Natural killer cell (primary cell): Measurements from ENCODE around the gene FRMD4A. TPM values are rescaled to one million over a fixed set of nuclear protein-coding genes. Genes with fewer than 3 reads are reported as not detected.
A peak's percentile ranks its signal among the peaks of the same experiment; 100 is the strongest.

Source experiments
- ATAC-seq, 3 donors: fragments of 150-1000 bp in 2 of 3; fragments of 200-7000 bp in 1 of 3; cut with Tn5 transposase; 1 replicate in 1 of 3; 2 replicates in 2 of 3; pipeline ENCODE4 v1.10.0; 2021; ENCODE audit warnings: mild to moderate bottlenecking in 2 of 3, moderate library complexity in 2 of 3
- DNase-seq, 2 donors: peaks; one replicate each; pipeline versions ENCODE4 v3.0.0 to v3.0.0-alpha.2; 2013 to 2021; ENCODE audit warnings: mixed read lengths in 1 of 2
- H3K27ac ChIP-seq: one replicate; pipeline ENCODE4 v1.5.1; 2013; ENCODE audit warnings: mild to moderate bottlenecking, low read length
- H3K27me3 ChIP-seq: one replicate; pipeline ENCODE4 v1.6.1; 2013; ENCODE audit warnings: low read length; ENCODE audit not compliant: control insufficient read depth, insufficient read depth
- H3K36me3 ChIP-seq: one replicate; pipeline ENCODE4 v1.6.1; 2013; ENCODE audit warnings: low read length; ENCODE audit not compliant: control insufficient read depth, insufficient read depth
- H3K4me1 ChIP-seq: one replicate; pipeline ENCODE4 v1.6.1; 2013; ENCODE audit warnings: low read length; ENCODE audit not compliant: control insufficient read depth, insufficient read depth
- H3K4me3 ChIP-seq: one replicate; pipeline ENCODE4 v1.5.1; 2013; ENCODE audit warnings: low read length
- H3K9me3 ChIP-seq: one replicate; pipeline ENCODE4 v1.6.1; 2013; ENCODE audit warnings: low read length; ENCODE audit not compliant: control insufficient read depth, insufficient read depth
- H3K27ac Mint-ChIP-seq, 2 donors: one replicate each; pipeline ENCODE4 v1.8.0; 2022; ENCODE audit warnings: mild to moderate bottlenecking in 2 of 2, mixed read lengths in 2 of 2, moderate library complexity in 1 of 2
- H3K27me3 Mint-ChIP-seq, 2 donors: one replicate each; pipeline ENCODE4 v1.8.0; 2022; ENCODE audit warnings: low read depth in 2 of 2, mixed read lengths in 2 of 2
- H3K36me3 Mint-ChIP-seq: one replicate; pipeline ENCODE4 v1.8.0; 2022; ENCODE audit warnings: mixed read lengths
- H3K4me1 Mint-ChIP-seq, 2 donors: one replicate each; pipeline ENCODE4 v1.8.0; 2022; ENCODE audit warnings: mixed read lengths in 2 of 2
- H3K4me3 Mint-ChIP-seq: one replicate; pipeline ENCODE4 v1.8.0; 2022; ENCODE audit warnings: mild to moderate bottlenecking, moderate library complexity, mixed read lengths
- H3K9me3 Mint-ChIP-seq, 2 donors: one replicate each; pipeline ENCODE4 v1.8.0; 2022; ENCODE audit warnings: mixed read lengths in 2 of 2
- WGBS: methylation state at CpG from one replicate; pipeline ENCODE4 v1.1.7; 2013; ENCODE audit warnings: missing lambda C conversion rate; ENCODE audit not compliant: insufficient coverage; 5-methylcytosine and 5-hydroxymethylcytosine counted together
- intact Hi-C: fragments of 100-400 bp; cut with micrococcal nuclease; formaldehyde crosslinking; loops from one replicate; pipeline ENCODE4 v1.14.2; 2022
- total RNA-seq, 4 donors: library from RNA; stranded (reverse); fragments of 120-200 nt in 1 of 4; gene quantifications; one replicate each; pipeline versions ENCODE4 v1.2.3 to v1.2.4, GENCODE V29; 2013 to 2022
- TF ChIP-seq, protein P1 (sequence below): fragments of 200-600 bp; IDR thresholded peaks from one replicate; pipeline ENCODE4 v1.8.0; 2022; ENCODE audit warnings: antibody characterized with exemption

FRMD4A gene
- total RNA-seq, 3 donors from 2014 or later (not counting 1 experiment from before 2014, with no cell fraction given), result 0.36 to 0.38 TPM; not detected in 1

DNA sequence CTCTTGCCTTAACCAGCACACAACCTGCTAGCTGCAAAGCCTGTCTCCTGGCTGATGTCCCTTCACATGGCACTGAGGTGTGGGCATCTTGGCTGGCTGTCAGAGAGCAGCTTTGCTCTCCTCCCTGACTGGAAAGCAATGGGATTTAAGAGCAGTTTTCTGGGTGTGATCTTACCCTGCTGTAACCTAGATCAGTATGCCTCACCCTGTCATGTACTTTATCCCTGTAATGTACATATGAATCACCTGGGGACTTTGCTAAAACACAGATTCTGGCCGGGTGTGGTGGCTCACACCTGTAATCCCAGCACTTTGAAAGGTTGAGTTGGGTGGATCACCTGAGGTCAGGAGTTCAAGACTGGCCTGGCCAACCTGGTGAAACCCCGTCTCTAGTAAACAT is 209.9 kb downstream of the FRMD4A start:
- 77% methylated on average over 2 of the region's 2 CpGs for WGBS
- Mint-ChIP-seq H3K9me3 (no peaks in the 10 kb centered on the region), H3K27me3 (no peaks in the 10 kb centered on the region), H3K36me3 (no peaks in the 10 kb centered on the region), H3K4me1 (no peaks in the 10 kb centered on the region), H3K27ac (no peak overlapping the region), H3K4me3 (no peak overlapping the region)
- no peak for ATAC-seq
- H3K36me3 ChIP-seq, result no peaks in the 10 kb centered on the region
- DNase-seq, result no peak
- no peak overlapping the region for H3K4me3 ChIP-seq
- intact Hi-C loops, result no loop called here
- no peaks in the 10 kb centered on the region for H3K27me3 ChIP-seq
- no peaks in the 10 kb centered on the region for H3K4me1 ChIP-seq
- TF ChIP-seq, protein P1, sequence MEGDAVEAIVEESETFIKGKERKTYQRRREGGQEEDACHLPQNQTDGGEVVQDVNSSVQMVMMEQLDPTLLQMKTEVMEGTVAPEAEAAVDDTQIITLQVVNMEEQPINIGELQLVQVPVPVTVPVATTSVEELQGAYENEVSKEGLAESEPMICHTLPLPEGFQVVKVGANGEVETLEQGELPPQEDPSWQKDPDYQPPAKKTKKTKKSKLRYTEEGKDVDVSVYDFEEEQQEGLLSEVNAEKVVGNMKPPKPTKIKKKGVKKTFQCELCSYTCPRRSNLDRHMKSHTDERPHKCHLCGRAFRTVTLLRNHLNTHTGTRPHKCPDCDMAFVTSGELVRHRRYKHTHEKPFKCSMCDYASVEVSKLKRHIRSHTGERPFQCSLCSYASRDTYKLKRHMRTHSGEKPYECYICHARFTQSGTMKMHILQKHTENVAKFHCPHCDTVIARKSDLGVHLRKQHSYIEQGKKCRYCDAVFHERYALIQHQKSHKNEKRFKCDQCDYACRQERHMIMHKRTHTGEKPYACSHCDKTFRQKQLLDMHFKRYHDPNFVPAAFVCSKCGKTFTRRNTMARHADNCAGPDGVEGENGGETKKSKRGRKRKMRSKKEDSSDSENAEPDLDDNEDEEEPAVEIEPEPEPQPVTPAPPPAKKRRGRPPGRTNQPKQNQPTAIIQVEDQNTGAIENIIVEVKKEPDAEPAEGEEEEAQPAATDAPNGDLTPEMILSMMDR, result no peak
- H3K27ac ChIP-seq, result no peak overlapping the region
- H3K9me3 ChIP-seq, result no peaks in the 10 kb centered on the region

GRCh38 chr10:14118953-14119352 is 211.8 kb downstream of the FRMD4A start:
- no peak overlapping the region for H3K27ac Mint-ChIP-seq
- H3K4me3 ChIP-seq, result no peak overlapping the region
- no peaks in the 10 kb centered on the region for H3K36me3 Mint-ChIP-seq
- 89% methylated on average over 4 of the region's 4 CpGs for WGBS
- no peaks in the 10 kb centered on the region for H3K4me1 Mint-ChIP-seq
- TF ChIP-seq, protein P1, result no peak
- H3K27me3 ChIP-seq, result no peaks in the 10 kb centered on the region
- ATAC-seq (peak in 1 of 3 donors; percentile 28), DNase-seq (peak in 1 of 2 donors; percentile 9)
- no peaks in the 10 kb centered on the region for H3K9me3 ChIP-seq
- H3K4me1 ChIP-seq, result no peaks in the 10 kb centered on the region
- no peaks in the 10 kb centered on the region for H3K9me3 Mint-ChIP-seq
- H3K27me3 Mint-ChIP-seq, result no peaks in the 10 kb centered on the region
- intact Hi-C loops, result loop anchor here (10.0 kb wide), 1 partner anchor 56 kb away; no protein-coding TSS in a partner anchor
- H3K36me3 ChIP-seq, result no peaks in the 10 kb centered on the region
- no peak overlapping the region for H3K4me3 Mint-ChIP-seq
- no peak overlapping the region for H3K27ac ChIP-seq

DNA sequence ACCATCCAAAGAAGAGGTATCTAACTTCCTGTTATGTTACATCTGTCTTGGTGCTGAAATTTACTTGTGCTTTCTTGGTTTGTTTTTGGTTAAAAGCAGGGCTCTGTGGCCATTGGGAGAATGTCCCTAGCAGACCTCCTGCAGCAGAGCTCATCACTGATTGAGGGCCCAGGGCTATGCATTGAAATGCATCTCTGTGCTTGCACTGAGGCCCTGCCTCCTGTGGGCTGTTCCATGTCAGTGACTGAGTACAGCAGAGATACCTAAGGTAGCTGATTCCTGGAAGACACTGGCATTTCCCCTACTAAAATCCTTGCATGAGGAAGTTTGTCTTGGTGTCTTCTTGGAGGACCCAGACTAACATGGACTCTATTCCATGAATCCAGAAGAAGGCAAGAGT is 213.9 kb downstream of the FRMD4A start:
- no peaks in the 10 kb centered on the region for H3K36me3 Mint-ChIP-seq
- no peak for ATAC-seq
- Histone ChIP-seq H3K4me3 (no peak overlapping the region), H3K27ac (no peak overlapping the region), H3K4me1 (no peaks in the 10 kb centered on the region), H3K36me3 (no peaks in the 10 kb centered on the region), H3K9me3 (no peaks in the 10 kb centered on the region), H3K27me3 (no peaks in the 10 kb centered on the region)
- H3K4me1 Mint-ChIP-seq, result no peaks in the 10 kb centered on the region
- H3K9me3 Mint-ChIP-seq, result no peaks in the 10 kb centered on the region
- peaks cover 0 to 5% of the 10 kb centered on the region in 2 donors for H3K27me3 Mint-ChIP-seq
- DNase-seq, result no peak
- no peak overlapping the region for H3K4me3 Mint-ChIP-seq
- no peak overlapping the region for H3K27ac Mint-ChIP-seq
- intact Hi-C loops, result loop anchor here (10.0 kb wide), 1 partner anchor 58 kb away; no protein-coding TSS in a partner anchor
- TF ChIP-seq, protein P1, result no peak

- H3K27ac ChIP-seq, result no peak overlapping the region
- no peaks in the 10 kb centered on the region for H3K9me3 ChIP-seq
- 91% methylated on average over 8 of the region's 8 CpGs for WGBS
- DNase-seq, result no peak
- H3K27me3 Mint-ChIP-seq, result peaks cover 6 to 7% of the 10 kb centered on the region in 2 donors
- no peak overlapping the region for H3K27ac Mint-ChIP-seq
- H3K9me3 Mint-ChIP-seq, result no peaks in the 10 kb centered on the region
- no peaks in the 10 kb centered on the region for H3K36me3 Mint-ChIP-seq
- intact Hi-C loops, result loop anchor here (10.0 kb wide), 1 partner anchor 59 kb away; no protein-coding TSS in a partner anchor
- no peak overlapping the region for H3K4me3 Mint-ChIP-seq
- ATAC-seq, result no peak
- H3K4me3 ChIP-seq, result no peak overlapping the region
- no peaks in the 10 kb centered on the region for H3K4me1 ChIP-seq
- H3K36me3 ChIP-seq, result no peaks in the 10 kb centered on the region
- no peaks in the 10 kb centered on the region for H3K4me1 Mint-ChIP-seq
- H3K27me3 ChIP-seq, result no peaks in the 10 kb centered on the region
- TF ChIP-seq, protein P1, result no peak
Measured at GRCh38 chr10:14116021-14116420, 214.7 kb downstream of the FRMD4A start.
